GM18909 (cell line): Measurements from ENCODE around the gene TEX264.
"Not testable (repeated sequence)": the region's sequence is repeated elsewhere in the genome, so short reads cannot be mapped to it uniquely, and the experiment has no call there.

ENCODE experiments used
- ATAC-seq: cut with Tn5 transposase; IDR thresholded peaks from one replicate; pipeline ENCODE4 v1.9.1; 2021; ENCODE audit warnings: mild to moderate bottlenecking; ENCODE audit not compliant: unreplicated experiment, poor library complexity

The TEX264 gene

GRCh38 chr3:51742320-51742719 lies 71.3 kb downstream of the TEX264 start:
- ATAC-seq: not testable (repeated sequence)

- ATAC-seq: not testable (repeated sequence)
Observed at GRCh38 chr3:51742978-51743377, 71.9 kb downstream of the TEX264 start.

GRCh38 chr3:51747840-51748239 lies 76.8 kb downstream of the TEX264 start:
- no peak for ATAC-seq

GRCh38 chr3:51748327-51748726 lies 77.3 kb downstream of the TEX264 start:
- no peak for ATAC-seq

- no peak for ATAC-seq
Observed at GRCh38 chr3:51750878-51751277, 79.8 kb downstream of the TEX264 start.

- peak; percentile 64 for ATAC-seq
Observed at GRCh38 chr3:51751287-51751686, 80.2 kb downstream of the TEX264 start.
